Hepatocyte (in vitro differentiated cells): ENCODE results near the gene TBC1D4. TPM values are rescaled to one million over a fixed set of nuclear protein-coding genes. Genes with fewer than 3 reads are reported as not detected.
"Not testable (repeated sequence)": the region's sequence is repeated elsewhere in the genome, so short reads cannot be mapped to it uniquely, and the experiment has no call there.

ENCODE experiments used
- DNase-seq: peaks from one replicate; pipeline ENCODE4 v3.0.0-alpha.2; 2016; ENCODE audit warnings: low spot score
- H2AFZ ChIP-seq: fragments of 200-600 bp; sonication (generic); 2 replicates; pipeline ENCODE4 v1.6.0; 2016; ENCODE audit warnings: antibody characterized with exemption, mild to moderate bottlenecking
- H3K27ac ChIP-seq: fragments of 200-600 bp; sonication (generic); 2 replicates; pipeline ENCODE4 v1.5.1; 2016; ENCODE audit warnings: mild to moderate bottlenecking
- H3K27me3 ChIP-seq: fragments of 200-600 bp; sonication (generic); 2 replicates; pipeline ENCODE4 v1.6.1; 2016
- H3K36me3 ChIP-seq: fragments of 200-600 bp; sonication (generic); replicated peaks from 2 replicates; pipeline ENCODE4 v1.5.1; 2016; ENCODE audit warnings: low read depth; ENCODE audit not compliant: insufficient read depth
- H3K4me1 ChIP-seq: fragments of 200-600 bp; sonication (generic); 2 replicates; pipeline ENCODE4 v1.5.1; 2016; ENCODE audit warnings: mild to moderate bottlenecking, moderate library complexity; ENCODE audit not compliant: insufficient read depth
- H3K4me2 ChIP-seq: fragments of 200-600 bp; sonication (generic); 2 replicates; pipeline ENCODE4 v1.6.0; 2016
- H3K4me3 ChIP-seq: fragments of 200-600 bp; sonication (generic); 2 replicates; pipeline ENCODE4 v1.5.1; 2016; ENCODE audit warnings: mild to moderate bottlenecking
- H3K79me2 ChIP-seq: fragments of 200-600 bp; sonication (generic); 2 replicates; pipeline ENCODE4 v1.6.0; 2017; ENCODE audit warnings: mild to moderate bottlenecking
- H3K9me2 ChIP-seq: fragments of 200-600 bp; sonication (generic); replicated peaks from 2 replicates; pipeline ENCODE4 v1.6.0; 2017; ENCODE audit warnings: mild to moderate bottlenecking; ENCODE audit not compliant: insufficient read depth
- H3K9me3 ChIP-seq: fragments of 200-600 bp; sonication (generic); 2 replicates; pipeline ENCODE4 v1.5.1; 2016; ENCODE audit warnings: low read depth, mild to moderate bottlenecking
- H4K20me1 ChIP-seq: fragments of 200-600 bp; sonication (generic); 2 replicates; pipeline ENCODE4 v1.6.0; 2016; ENCODE audit warnings: mild to moderate bottlenecking; ENCODE audit not compliant: insufficient read depth, poor library complexity, severe bottlenecking
- EZH2 ChIP-seq: fragments of 200-600 bp; sonication (generic); IDR thresholded peaks from 2 replicates; pipeline ENCODE4 v1.6.1; 2016; ENCODE audit warnings: antibody characterized with exemption, mild to moderate bottlenecking, borderline replicate concordance
- EZH2phosphoT487 ChIP-seq: fragments of 200-600 bp; sonication (generic); IDR thresholded peaks from one replicate; pipeline ENCODE4 v1.6.1; 2018; ENCODE audit warnings: antibody characterized with exemption, mild to moderate bottlenecking, low read depth, moderate library complexity; ENCODE audit not compliant: unreplicated experiment, severe bottlenecking
- WGBS: methylation state at CpG from one replicate; pipeline ENCODE4 v1.1.6; 2016; ENCODE audit warnings: low lambda C conversion rate; ENCODE audit errors: missing lambda C conversion rate; 5-methylcytosine and 5-hydroxymethylcytosine counted together
- polyA plus RNA-seq: library from polyadenylated mRNA; unstranded; fragments of >200 nt; fragmentation: Nextera tagmentation; extraction: Ambion mirVana; gene quantifications from 2 replicates; pipeline ENCODE4 v1.2.1, GENCODE V29; 2016
- total RNA-seq: library from RNA; depleted of rRNA; stranded (reverse); fragments of >200 nt; gene quantifications from 2 replicates; pipeline ENCODE4 v1.2.3, GENCODE V29; 2014
- TF ChIP-seq, protein P1 (sequence below): fragments of 200-600 bp; sonication (generic); IDR thresholded peaks from 2 replicates; pipeline ENCODE4 v1.5.1; 2016; ENCODE audit warnings: antibody characterized with exemption, mild to moderate bottlenecking; ENCODE audit not compliant: poor library complexity

The TBC1D4 gene
- total and polyA plus RNA-seq, 2 experiments from 2014 or later = 7.6 to 17.1 TPM

DNA sequence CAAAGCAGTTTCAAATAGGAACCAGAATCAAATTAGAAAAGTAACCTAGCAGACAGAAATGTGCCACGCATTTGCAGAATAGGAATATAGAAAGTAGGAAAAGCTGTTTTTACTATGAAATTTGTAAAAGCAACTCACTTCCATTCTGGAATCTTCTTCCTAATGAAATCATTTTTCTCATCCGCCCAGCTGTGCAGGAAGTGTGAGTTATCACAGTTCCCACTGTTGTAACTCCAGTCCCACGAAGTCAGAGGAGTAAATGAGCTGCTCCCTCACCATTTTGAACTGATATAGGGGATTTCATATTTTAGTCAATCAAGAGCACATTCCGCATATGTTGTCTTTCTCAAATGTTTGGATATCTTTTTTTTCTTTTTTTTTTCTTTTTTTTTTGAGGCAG lies 230.8 kb downstream of the TBC1D4 start:
- H3K36me3 ChIP-seq = no peaks in the 10 kb centered on the region
- no peak overlapping the region for H3K4me2 ChIP-seq
- no peaks in the 10 kb centered on the region for H3K4me1 ChIP-seq
- no peaks in the 10 kb centered on the region for H3K9me2 ChIP-seq
- H4K20me1 ChIP-seq = no peaks in the 10 kb centered on the region
- WGBS = 87% methylated on average over 4 of the region's 4 CpGs
- no peak for DNase-seq
- no peaks in the 10 kb centered on the region for H3K9me3 ChIP-seq
- no peaks in the 10 kb centered on the region for H3K27me3 ChIP-seq
- H2AFZ ChIP-seq = no peak overlapping the region
- no peak for TF ChIP-seq EZH2
- no peak for TF ChIP-seq EZH2phosphoT487
- TF ChIP-seq, protein P1, sequence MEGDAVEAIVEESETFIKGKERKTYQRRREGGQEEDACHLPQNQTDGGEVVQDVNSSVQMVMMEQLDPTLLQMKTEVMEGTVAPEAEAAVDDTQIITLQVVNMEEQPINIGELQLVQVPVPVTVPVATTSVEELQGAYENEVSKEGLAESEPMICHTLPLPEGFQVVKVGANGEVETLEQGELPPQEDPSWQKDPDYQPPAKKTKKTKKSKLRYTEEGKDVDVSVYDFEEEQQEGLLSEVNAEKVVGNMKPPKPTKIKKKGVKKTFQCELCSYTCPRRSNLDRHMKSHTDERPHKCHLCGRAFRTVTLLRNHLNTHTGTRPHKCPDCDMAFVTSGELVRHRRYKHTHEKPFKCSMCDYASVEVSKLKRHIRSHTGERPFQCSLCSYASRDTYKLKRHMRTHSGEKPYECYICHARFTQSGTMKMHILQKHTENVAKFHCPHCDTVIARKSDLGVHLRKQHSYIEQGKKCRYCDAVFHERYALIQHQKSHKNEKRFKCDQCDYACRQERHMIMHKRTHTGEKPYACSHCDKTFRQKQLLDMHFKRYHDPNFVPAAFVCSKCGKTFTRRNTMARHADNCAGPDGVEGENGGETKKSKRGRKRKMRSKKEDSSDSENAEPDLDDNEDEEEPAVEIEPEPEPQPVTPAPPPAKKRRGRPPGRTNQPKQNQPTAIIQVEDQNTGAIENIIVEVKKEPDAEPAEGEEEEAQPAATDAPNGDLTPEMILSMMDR = no peak
- no peaks in the 10 kb centered on the region for H3K79me2 ChIP-seq
- H3K4me3 ChIP-seq = no peak overlapping the region
- no peak overlapping the region for H3K27ac ChIP-seq

DNA sequence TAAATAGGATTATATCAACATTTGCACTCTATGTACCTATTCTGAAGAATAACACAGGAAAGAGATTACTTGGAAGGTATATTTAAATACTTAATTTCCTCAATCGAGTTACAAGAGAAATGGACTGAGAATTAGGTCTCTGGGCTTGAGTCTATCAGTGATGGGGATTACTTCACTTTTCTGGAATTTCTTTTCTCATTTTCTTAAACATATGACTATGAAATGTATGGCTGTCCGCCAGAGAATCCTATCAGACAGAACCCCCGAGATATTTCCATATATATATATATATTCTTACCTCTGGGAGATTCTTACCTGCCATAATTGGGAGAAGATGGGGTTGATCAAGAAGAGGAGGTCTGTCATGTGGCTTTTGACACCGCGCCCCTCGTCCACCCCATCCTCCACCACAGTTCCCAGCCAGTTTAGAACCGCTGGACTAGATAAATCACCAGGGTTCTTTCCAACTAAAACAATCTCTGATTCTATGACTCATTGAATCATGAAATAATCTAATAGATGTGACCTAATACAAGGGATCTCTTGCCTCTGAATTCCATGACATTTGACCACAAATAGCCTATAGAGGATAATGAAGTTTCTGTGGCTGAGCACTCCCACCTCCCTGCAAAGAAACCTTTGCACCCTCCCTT lies 231.3 kb downstream of the TBC1D4 start:
- Histone ChIP-seq H3K4me1 (no peaks in the 10 kb centered on the region), H2AFZ (no peak overlapping the region), H3K36me3 (no peaks in the 10 kb centered on the region), H3K9me2 (no peaks in the 10 kb centered on the region), H3K27ac (no peak overlapping the region), H4K20me1 (no peaks in the 10 kb centered on the region), H3K4me3 (no peak overlapping the region), H3K79me2 (no peaks in the 10 kb centered on the region), H3K4me2 (no peak overlapping the region), H3K27me3 (no peaks in the 10 kb centered on the region), H3K9me3 (no peaks in the 10 kb centered on the region)
- 91% methylated on average over 7 of the region's 7 CpGs for WGBS
- TF ChIP-seq EZH2 = no peak
- no peak for TF ChIP-seq EZH2phosphoT487
- TF ChIP-seq, protein P1 = no peak
- DNase-seq = no peak

DNA sequence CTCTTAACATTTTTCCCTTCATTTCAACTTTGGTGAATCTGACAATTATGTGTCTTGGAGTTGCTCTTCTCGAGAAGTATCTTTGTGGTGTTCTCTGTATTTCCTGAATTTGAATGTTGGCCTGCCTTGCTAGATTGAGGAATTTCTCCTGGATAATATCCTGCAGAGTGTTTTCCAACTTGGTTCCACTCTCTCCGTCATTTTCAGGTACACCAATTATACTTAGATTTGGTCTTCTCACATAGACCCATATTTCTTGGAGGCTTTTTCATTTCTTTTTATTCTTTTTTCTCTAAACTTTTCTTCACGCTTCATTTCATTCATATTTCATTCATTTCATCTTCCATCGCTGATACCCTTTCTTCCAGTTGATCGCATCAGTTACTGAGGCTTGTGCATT lies 236.4 kb downstream of the TBC1D4 start:
- H3K4me2 ChIP-seq, H3K27me3 ChIP-seq, H3K9me2 ChIP-seq, H3K27ac ChIP-seq, H3K4me1 ChIP-seq, H3K9me3 ChIP-seq, H4K20me1 ChIP-seq, H3K79me2 ChIP-seq, H3K36me3 ChIP-seq, DNase-seq, H2AFZ ChIP-seq, H3K4me3 ChIP-seq: not testable (repeated sequence)
- 89% methylated on average over 5 of the region's 5 CpGs for WGBS

DNA sequence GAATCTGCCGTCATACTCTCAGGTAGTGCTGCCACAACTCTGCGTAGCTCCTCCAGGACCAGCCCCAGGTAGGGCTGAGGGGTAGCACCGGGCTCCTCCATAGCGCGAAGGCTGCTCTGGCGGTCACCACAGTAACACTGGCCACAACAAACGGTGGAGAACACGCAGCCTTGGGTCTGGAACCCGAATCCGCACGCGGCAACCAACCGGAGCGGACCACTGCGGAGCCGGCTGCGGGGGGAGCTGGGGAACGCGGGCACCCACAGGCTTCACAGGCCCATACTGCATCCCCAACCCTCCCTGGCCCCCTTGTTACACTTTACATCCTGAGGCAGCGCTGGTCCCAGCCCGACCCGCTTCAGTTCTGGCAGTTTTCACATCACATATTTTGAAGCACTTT lies 241.7 kb downstream of the TBC1D4 start:
- H4K20me1 ChIP-seq, H3K4me2 ChIP-seq, H3K79me2 ChIP-seq, H3K36me3 ChIP-seq, H3K4me3 ChIP-seq, H3K9me2 ChIP-seq, H3K27ac ChIP-seq, H3K4me1 ChIP-seq, H3K9me3 ChIP-seq, H2AFZ ChIP-seq, DNase-seq, H3K27me3 ChIP-seq: not testable (repeated sequence)
- WGBS = 90% methylated on average over 15 of the region's 22 CpGs

DNA sequence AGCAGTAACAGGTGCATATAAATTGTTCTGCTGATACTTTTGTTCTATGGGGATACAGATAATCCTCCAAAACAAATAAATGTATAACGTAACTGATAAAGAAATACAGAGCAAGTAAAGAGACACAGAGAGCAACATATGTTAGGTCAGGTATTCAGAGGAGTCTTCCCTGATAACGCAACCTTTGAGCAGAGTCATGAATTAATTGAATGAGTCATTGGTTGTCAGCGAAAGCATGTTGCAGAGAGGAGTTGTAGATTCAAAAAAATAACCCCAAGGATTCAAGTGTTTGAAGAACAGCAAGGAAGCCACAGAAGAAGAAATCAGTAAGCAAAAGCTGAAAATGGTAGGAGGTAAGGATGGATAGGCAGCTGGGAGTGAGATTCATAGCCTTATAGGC lies 245.2 kb downstream of the TBC1D4 start:
- Histone ChIP-seq H3K36me3 (no peaks in the 10 kb centered on the region), H3K27ac (no peak overlapping the region), H3K4me1 (no peaks in the 10 kb centered on the region), H3K4me2 (no peak overlapping the region), H4K20me1 (no peaks in the 10 kb centered on the region), H3K79me2 (no peaks in the 10 kb centered on the region), H3K4me3 (no peak overlapping the region), H3K9me2 (no peaks in the 10 kb centered on the region), H2AFZ (no peak overlapping the region), H3K9me3 (no peaks in the 10 kb centered on the region), H3K27me3 (no peaks in the 10 kb centered on the region)
- 88% methylated on average over 3 of the region's 3 CpGs for WGBS
- TF ChIP-seq, protein P1 = no peak
- TF ChIP-seq EZH2phosphoT487 = no peak
- TF ChIP-seq EZH2 = no peak
- no peak for DNase-seq
